Measurements from ENCODE around the gene SAYSD1.

The SAYSD1 gene

DNA sequence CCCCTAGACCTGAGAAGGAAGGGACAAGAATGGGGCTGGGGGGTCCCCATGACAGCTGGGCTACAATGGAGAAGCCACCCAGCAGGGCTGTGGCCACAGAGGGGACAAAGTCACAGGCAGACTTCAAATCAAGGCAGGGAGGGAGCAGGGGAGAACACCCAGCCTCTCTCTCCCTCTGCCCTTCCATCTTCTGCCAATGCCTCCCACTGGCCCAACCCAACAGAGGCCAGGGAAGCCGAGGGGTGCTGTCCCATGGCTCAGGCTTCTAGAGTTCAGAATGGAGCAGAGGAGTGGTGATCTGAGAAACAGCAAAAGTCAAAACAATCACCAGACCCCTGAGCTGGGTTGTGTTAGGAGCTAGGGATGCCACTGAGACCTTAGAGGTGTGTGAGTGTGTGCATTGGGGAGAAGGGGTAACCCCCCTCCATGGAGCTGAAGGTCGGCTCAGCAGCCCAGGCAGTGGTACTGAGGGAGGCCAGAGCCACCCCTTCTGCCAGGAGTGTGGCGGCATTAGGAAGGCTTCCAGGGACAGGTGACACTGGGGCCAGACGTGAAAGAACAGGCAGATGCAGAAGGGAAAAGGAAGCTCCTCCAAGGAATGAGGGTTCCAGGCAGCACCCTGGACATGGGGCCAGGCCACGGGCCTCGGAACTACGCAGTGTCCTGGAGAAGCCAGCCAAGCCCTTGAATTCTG is 54.4 kb downstream of the SAYSD1 start:
- DNase-seq (ENCODE audit: extremely low spot score, insufficient read length, low read depth): no peak
- no peak for FAIRE-seq

DNA sequence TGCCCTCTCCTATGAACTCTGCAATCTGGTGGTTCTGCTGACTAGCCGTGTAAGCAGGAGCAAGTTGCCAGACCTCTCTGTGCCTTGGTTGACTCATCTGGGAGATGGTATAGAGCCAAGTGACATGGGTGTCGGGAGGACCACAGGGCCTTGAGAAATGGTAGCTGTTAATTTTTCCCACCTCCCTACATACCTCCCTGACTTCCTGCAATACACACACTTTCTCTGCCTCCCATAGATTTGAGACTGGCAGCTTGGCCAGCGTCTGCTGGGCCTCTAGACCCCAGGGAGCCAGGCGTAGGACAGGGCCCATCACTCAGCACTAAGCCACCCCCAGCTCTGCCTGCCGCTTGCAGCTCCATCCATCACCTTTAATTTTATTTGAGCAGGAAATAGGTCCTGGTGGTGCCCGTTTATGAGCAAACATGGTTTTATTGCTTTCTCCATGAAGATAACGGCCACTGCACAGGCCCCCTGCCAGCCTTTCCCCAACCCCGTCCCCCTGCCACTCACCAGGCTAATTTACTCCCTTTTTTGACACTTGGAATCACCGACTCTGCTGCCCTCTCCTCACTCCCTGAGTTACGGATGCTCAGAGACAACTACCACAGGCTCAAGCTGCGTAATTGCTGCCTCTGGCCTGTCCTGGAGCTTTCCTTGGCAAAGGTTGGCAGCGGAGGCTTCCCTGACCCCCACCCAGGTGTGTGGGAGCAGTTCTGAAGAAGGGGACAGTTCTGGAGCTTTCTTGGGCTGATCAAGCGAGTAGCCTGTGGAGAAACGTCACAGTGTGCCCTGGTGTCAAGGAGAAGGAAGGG is 55.3 kb downstream of the SAYSD1 start:
- FAIRE-seq: no peak

DNA sequence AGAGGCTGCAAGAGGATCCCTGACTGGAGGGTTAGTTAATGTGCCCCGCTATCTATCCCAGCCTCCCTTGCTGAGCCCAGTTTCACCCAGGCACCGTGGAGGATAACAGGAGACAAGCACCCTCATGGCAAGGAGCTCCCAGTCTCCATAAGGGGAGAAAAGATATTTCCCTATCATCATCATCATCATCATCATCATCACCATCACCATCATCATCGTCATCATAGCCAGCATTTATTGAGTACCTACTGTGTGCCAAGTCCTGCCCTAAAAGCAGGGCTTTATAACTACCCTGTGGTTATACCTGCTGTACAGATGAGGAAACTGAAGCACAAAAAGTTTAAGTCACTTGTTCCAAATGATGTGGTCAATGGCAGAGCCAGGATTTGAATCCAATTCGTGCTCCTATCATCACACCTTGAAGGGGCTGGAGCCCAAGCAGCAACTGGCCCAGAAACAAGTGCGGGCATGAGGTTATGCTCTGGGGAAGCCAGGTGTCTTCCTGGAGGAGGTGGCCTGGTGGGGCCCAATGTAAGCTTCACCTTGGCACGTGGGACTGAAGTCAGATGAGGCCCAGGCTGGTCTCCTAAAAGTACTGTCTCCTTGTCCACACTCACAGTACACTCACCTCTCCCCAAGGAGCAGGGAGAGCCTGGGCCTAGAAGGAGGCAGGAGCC is 56.4 kb downstream of the SAYSD1 start:
- no peak for FAIRE-seq

More for the DNA sequence above, 55.3 kb downstream of the SAYSD1 start:
- no peak for DNase-seq (ENCODE audit: extremely low spot score, insufficient read length, low read depth)

DNA sequence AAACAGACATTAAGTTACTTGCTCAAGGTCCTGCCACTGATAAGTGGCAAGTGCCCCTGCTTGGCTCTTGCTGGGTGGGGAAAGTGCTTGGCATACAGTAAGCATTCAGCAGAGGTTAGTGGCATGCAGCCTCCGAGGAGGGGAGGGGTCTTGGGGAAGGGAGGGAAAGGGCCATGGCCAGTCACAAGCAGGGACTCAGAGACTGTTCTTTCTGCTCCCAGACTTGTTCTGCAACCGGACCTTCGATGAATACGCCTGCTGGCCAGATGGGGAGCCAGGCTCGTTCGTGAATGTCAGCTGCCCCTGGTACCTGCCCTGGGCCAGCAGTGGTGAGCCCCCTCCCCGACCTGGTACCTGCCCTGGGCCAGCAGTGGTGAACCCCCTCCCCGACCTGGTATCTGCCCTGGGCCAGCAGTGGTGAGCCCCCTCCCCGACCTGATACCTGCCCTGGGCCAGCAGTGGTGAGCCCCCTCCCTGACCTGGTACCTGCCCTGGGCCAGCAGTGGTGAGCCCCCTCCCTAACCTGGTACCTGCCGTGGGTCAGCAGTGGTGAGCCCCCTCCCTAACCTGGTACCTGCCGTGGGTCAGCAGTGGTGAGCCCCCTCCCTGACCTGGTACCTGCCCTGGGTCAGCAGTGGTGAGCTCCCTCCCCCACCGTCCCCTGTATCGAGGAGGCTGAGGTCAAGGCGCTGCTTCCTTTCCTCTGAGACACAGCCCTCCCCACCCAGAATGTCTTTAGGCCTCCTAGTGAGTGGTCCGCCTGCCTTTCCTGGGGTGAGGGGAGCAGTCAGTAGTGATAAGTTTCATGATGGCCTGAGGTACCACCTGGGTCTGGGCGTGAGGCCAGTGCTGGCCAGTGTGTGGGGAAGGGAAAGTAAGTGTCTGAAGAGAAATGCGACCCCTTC is 57.5 kb downstream of the SAYSD1 start:
- FAIRE-seq: no peak
- DNase-seq (ENCODE audit: extremely low spot score, insufficient read length, low read depth): no peak

More for the DNA sequence above, 56.4 kb downstream of the SAYSD1 start:
- DNase-seq (ENCODE audit: extremely low spot score, insufficient read length, low read depth): no peak

DNA sequence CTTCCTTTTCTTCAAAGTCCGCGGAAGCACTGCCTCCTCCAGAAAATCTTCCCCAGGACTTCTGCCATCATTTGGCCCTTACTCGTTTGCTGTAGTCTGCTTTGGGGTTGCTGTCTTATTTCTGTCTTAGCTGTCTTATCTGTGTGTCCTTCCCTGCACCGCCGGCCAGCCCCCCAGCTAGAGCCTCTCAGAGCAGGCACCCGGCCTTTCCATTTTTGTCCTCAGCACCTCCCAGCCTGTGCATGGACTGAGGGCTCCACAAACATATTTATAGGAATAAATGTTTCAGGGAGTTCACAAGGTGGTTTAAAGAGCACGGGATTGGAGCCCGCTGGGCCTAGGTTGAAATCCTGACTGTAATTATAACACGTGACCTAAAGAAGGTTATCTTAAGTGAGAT is 58.3 kb downstream of the SAYSD1 start:
- FAIRE-seq: no peak
- DNase-seq (ENCODE audit: extremely low spot score, insufficient read length, low read depth): no peak

DNA sequence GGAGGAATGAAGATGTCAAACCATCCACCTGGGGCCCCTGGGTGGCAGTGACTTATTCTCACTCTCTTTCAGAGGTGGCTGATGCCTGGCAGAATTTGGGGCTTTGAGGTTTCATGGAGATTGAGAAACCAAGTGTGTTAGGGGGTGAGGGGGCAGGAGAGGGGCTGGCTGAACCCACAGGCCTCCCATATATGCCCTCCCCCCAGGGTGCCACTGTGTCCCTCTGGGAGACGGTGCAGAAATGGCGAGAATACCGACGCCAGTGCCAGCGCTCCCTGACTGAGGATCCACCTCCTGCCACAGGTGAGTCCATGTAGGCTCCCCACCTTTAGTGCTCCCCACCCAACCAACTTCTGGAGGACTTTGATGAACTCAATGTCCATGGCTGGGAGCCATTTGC is 58.8 kb downstream of the SAYSD1 start:
- DNase-seq (ENCODE audit: extremely low spot score, insufficient read length, low read depth) (no peak), FAIRE-seq (no peak)

DNA sequence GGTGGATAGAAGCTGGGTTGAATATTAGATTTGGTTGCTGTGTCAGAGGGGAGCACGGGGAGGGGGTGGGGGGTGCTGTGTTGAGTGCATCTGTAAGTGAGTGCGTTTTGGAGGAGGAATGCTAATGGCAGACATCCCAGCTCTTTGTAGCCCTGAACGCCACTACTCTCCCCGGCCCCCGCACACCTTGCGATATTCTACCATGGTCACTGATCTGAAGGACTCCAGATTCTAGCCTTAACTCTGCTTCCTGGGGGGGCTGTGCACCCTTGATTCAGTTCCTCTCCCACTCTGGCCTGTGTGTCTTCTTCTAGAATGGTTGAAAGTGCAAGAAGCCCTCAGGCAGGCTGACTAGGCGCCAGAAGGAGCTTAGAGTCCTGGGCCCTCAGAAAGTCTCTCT is 59.3 kb downstream of the SAYSD1 start:
- DNase-seq (ENCODE audit: extremely low spot score, insufficient read length, low read depth): no peak
- FAIRE-seq: no peak

DNA sequence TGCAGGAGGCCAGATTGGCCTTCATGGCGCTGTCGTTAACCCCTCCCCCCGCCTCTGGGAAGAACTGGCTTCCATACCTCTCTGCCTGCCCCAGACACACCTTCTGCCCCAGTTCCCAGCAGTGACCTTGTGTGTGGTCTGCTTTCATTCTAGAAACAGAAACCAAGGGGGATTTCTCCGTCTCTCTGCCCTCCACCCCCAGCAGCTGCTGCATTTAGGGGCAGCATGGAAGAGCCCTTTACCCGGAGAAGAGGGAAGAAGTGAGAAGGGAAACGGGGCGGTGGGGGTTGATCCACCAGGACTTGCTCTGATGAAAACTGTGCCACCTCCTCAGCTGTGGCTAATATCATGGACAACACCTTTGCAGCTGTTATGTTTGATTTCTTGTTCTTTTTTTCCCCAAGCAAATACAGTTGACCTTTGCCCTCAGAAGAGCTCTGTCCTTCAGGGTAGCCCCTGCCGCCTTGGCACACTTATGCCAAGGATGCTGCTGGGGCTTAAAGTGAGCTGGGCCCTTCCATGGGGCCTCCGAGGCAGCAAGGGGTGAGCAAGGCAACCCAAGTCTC is 60.3 kb downstream of the SAYSD1 start:
- FAIRE-seq: no peak
- DNase-seq (ENCODE audit: extremely low spot score, insufficient read length, low read depth): no peak
